ENCODE measurements around the gene SMAD6. TPM values are rescaled to one million over a fixed set of nuclear protein-coding genes. Genes with fewer than 3 reads are reported as not detected.

The SMAD6 gene
- total and polyA plus RNA-seq, 9 donors = 3.8 to 20.3 (median 13.9) TPM

DNA sequence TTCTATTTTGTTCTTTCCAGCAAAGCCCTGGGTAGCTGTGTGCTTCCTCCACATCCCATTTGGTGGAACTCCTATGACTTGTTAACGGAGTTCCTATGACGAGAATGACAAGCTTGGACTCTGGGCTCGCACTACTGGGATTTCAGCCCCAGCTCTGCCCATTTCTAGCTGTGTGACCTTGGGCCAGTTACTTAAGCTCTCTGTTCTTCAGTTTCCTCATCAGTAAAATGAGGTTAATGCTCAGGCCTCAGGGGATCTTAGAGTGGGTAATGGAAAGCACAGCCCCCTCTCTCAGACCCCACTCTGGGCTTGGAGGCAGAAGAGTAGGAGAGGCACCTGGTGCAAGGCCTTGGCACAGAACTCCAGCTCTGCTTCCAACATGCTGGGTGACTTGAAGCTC, 123.1 kb downstream of the SMAD6 start:
- 95 to 96% (median 96%) methylated on average over 3 of the region's 3 CpGs for WGBS, 3 donors
- intact Hi-C loops (cut with DNase I) = no loop called here

DNA sequence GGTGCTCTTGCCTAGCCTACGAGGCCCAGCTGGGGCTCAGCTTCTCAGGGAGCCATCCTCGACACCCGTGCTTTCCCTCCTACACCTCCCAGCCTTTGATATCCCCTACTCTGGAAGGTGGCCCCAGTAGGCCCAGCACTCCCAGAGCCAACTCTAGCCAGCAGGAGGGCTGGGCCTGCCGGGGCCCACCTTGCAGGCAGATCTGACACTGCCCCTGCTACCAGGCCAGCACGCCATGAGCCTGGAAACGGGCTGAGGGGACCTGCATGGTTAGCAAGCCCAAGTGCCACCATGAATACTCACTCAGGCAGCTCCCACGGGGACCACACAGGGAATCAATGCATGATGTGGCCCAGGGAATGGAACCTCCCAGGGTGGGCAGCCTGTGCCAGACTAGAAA, 123.7 kb downstream of the SMAD6 start:
- DNase-seq = no peak
- intact Hi-C loops (cut with DNase I) = no loop called here
- Histone ChIP-seq H3K4me3 (no peak overlapping the region), H3K4me1 (ENCODE audit: insufficient read depth) (no peaks in the 10 kb centered on the region), H3K36me3 (no peaks in the 10 kb centered on the region), H3K27ac (no peak overlapping the region), H3K27me3 (no peaks in the 10 kb centered on the region), H3K9me3 (no peaks in the 10 kb centered on the region)
- 86 to 92% (median 91%) methylated on average over 7 of the region's 7 CpGs for WGBS, 3 donors
- TF ChIP-seq EP300 (IDR thresholded peaks at IDR 0.05) (no peak), POLR2A (IDR thresholded peaks at IDR 0.05) (no peak)
- TF ChIP-seq, protein P1, sequence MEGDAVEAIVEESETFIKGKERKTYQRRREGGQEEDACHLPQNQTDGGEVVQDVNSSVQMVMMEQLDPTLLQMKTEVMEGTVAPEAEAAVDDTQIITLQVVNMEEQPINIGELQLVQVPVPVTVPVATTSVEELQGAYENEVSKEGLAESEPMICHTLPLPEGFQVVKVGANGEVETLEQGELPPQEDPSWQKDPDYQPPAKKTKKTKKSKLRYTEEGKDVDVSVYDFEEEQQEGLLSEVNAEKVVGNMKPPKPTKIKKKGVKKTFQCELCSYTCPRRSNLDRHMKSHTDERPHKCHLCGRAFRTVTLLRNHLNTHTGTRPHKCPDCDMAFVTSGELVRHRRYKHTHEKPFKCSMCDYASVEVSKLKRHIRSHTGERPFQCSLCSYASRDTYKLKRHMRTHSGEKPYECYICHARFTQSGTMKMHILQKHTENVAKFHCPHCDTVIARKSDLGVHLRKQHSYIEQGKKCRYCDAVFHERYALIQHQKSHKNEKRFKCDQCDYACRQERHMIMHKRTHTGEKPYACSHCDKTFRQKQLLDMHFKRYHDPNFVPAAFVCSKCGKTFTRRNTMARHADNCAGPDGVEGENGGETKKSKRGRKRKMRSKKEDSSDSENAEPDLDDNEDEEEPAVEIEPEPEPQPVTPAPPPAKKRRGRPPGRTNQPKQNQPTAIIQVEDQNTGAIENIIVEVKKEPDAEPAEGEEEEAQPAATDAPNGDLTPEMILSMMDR (IDR thresholded peaks at IDR 0.05) = no peak

More for the DNA sequence above, 123.1 kb downstream of the SMAD6 start:
- no peak for TF ChIP-seq EP300 (IDR thresholded peaks at IDR 0.05)
- no peak for TF ChIP-seq POLR2A (IDR thresholded peaks at IDR 0.05)
- TF ChIP-seq, protein P1 (IDR thresholded peaks at IDR 0.05) = no peak
- no peak for DNase-seq
- Histone ChIP-seq H3K27me3 (no peaks in the 10 kb centered on the region), H3K36me3 (no peaks in the 10 kb centered on the region), H3K4me1 (ENCODE audit: insufficient read depth) (peaks cover 3% of the 10 kb centered on the region), H3K9me3 (no peaks in the 10 kb centered on the region), H3K4me3 (no peak overlapping the region), H3K27ac (no peak overlapping the region)

DNA sequence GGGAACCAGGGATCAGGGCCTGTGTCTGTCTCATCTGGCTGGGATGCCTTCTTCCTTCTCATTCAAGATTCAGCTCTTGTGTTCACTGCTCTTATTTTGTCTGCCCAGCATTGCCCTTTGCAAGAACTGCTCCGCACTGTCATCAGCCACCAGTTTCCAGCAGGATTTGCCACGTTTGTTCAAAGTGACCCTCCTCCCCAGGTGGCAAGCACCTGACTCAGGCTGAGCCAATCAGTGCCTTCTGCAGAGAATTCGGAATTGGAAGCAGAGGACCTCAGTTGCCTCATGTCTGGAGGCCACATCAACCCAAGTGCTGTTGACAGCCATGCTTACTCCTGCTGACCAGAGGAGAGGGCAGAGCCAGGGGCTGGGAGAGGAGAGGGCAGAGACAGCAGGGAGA, 124.5 kb downstream of the SMAD6 start:
- no peak overlapping the region for H3K4me3 ChIP-seq
- TF ChIP-seq EP300 (IDR thresholded peaks at IDR 0.05) = no peak
- TF ChIP-seq, protein P1 (IDR thresholded peaks at IDR 0.05) = no peak
- TF ChIP-seq POLR2A (IDR thresholded peaks at IDR 0.05) = no peak
- H3K27me3 ChIP-seq = no peaks in the 10 kb centered on the region
- no peak overlapping the region for H3K27ac ChIP-seq
- DNase-seq = no peak
- H3K9me3 ChIP-seq = no peaks in the 10 kb centered on the region
- WGBS, 3 donors = 86 to 89% (median 88%) methylated on average over 3 of the region's 3 CpGs
- intact Hi-C loops (cut with DNase I) = no loop called here
- H3K36me3 ChIP-seq = no peaks in the 10 kb centered on the region
- no peaks in the 10 kb centered on the region for H3K4me1 ChIP-seq (ENCODE audit: insufficient read depth)

DNA sequence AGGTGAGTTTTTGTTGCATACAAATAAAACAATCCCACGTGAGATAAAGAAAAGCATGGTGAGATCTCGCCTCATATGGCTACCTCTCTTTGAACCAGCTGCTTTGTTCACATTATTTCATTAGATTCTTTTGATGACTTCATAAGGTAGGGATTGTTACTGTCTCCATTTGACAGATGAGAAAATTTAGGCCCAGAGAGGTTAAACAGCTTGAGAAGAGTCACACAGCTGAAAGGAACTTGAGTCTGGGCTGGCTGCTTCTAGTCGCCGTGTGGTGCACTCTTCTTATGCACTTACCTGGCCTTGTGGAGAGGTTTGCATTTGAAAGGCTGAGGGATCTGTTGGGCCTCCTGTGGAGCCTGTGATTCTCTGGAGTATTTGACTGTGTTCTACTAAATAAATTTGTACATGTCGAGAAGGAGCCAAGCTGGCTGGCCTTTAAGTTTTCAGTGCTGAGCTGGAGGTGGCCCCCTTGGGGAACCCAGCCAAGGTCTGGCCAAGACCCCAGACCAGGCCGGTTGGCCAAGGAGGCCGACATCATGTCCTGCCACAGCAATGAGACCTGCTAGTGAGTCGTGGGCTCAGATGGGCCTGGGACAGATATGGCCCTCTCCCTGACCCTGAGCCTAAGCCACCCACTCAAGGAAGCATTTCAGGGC, 125.1 kb downstream of the SMAD6 start:
- intact Hi-C loops (cut with DNase I) = no loop called here
- WGBS, 3 donors = 88 to 94% (median 93%) methylated on average over 8 of the region's 8 CpGs
- no peaks in the 10 kb centered on the region for H3K4me1 ChIP-seq (ENCODE audit: insufficient read depth)

More for the DNA sequence above, 125.1 kb downstream of the SMAD6 start:
- no peaks in the 10 kb centered on the region for H3K36me3 ChIP-seq
- DNase-seq = no peak
- TF ChIP-seq, protein P1 (IDR thresholded peaks at IDR 0.05) = no peak
- no peak for TF ChIP-seq EP300 (IDR thresholded peaks at IDR 0.05)
- no peak for TF ChIP-seq POLR2A (IDR thresholded peaks at IDR 0.05)
- no peaks in the 10 kb centered on the region for H3K9me3 ChIP-seq
- no peak overlapping the region for H3K27ac ChIP-seq
- H3K27me3 ChIP-seq = no peaks in the 10 kb centered on the region
- H3K4me3 ChIP-seq = no peak overlapping the region
